GM12892 (cell line): ENCODE results near the gene PREX1.
"Not testable (repeated sequence)": the region's sequence is repeated elsewhere in the genome, so short reads cannot be mapped to it uniquely, and the experiment has no call there.

ENCODE experiments used
- POLR2A ChIP-seq: IDR thresholded peaks from 2 replicates; pipeline ENCODE4 v1.6.1; 2011; ENCODE audit warnings: low read depth, low read length, control low read depth
- POLR2AphosphoS5 ChIP-seq: IDR thresholded peaks from 2 replicates; pipeline ENCODE4 v1.6.1; 2011; ENCODE audit warnings: low read depth, low read length, control low read depth
- TAF1 ChIP-seq: IDR thresholded peaks from 2 replicates; pipeline ENCODE4 v1.6.1; 2011; ENCODE audit warnings: low read depth, mild to moderate bottlenecking, control low read depth, low read length, borderline replicate concordance

DNA sequence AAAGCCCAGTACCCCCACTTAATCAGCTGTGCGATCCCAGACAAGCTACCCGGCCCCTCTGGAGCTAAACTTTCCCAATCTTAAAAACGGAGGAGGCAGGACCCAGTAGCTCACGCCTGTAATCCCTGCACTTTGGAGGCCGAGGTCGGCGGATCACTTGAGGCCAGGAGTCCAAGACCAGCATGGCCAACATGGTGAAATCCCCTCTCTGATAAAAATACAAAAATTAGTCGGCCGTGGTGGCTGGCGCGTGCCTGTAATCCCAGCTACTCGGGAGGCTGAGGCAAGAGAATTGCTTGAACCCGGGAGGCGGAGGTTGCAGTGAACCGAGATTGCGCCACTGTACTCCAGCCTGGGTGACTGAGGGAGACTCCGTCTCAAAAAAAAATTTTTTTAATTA is 1.3 kb downstream of the PREX1 start:
- TF ChIP-seq POLR2A, POLR2AphosphoS5, TAF1: not testable (repeated sequence)
